DOHH2 (cell line): ENCODE data around the gene SP2.

Experiments
- H3F3A ChIP-seq: fragments of 200-600 bp; sonication (generic), shearing (Covaris generic); 2 replicates; pipeline ENCODE4 v1.6.0; 2016; ENCODE audit warnings: antibody characterized with exemption, mild to moderate bottlenecking; ENCODE audit not compliant: control insufficient read depth, insufficient read depth
- H3K27ac ChIP-seq: fragments of 200-600 bp; sonication (generic); 2 replicates; pipeline ENCODE4 v1.5.1; 2014; ENCODE audit warnings: low read depth, mild to moderate bottlenecking, low read length, moderate library complexity
- H3K27me3 ChIP-seq: fragments of 200-600 bp; sonication (generic); 2 replicates; pipeline ENCODE4 v1.6.1; 2014; ENCODE audit warnings: mild to moderate bottlenecking, low read length, mixed read lengths; ENCODE audit not compliant: control insufficient read depth
- H3K36me3 ChIP-seq: fragments of 200-600 bp; sonication (generic); 2 replicates; pipeline ENCODE4 v1.6.1; 2014; ENCODE audit warnings: mild to moderate bottlenecking, low read length, moderate library complexity, mixed read lengths; ENCODE audit not compliant: control insufficient read depth
- H3K4me1 ChIP-seq: fragments of 200-600 bp; sonication (generic); 2 replicates; pipeline ENCODE4 v1.6.1; 2014; ENCODE audit warnings: mild to moderate bottlenecking, low read length, mixed read lengths; ENCODE audit not compliant: control insufficient read depth
- H3K4me2 ChIP-seq: fragments of 200-600 bp; sonication (generic); 2 replicates; pipeline ENCODE4 v1.6.0; 2014; ENCODE audit warnings: mild to moderate bottlenecking, low read length, moderate library complexity
- H3K4me3 ChIP-seq: fragments of 200-600 bp; sonication (generic); 2 replicates; pipeline ENCODE4 v1.5.1; 2014; ENCODE audit warnings: mild to moderate bottlenecking, low read length, mixed read lengths
- H3K79me2 ChIP-seq: fragments of 200-600 bp; sonication (generic); 2 replicates; pipeline ENCODE4 v1.6.1; 2014; ENCODE audit warnings: mild to moderate bottlenecking, low read length, mixed read lengths; ENCODE audit not compliant: control insufficient read depth
- H3K9me2 ChIP-seq: fragments of 200-600 bp; sonication (generic); replicated peaks from 2 replicates; pipeline ENCODE4 v1.6.1; 2014; ENCODE audit warnings: mild to moderate bottlenecking, low read length, mixed read lengths; ENCODE audit not compliant: control insufficient read depth
- H3K9me3 ChIP-seq: fragments of 200-600 bp; sonication (generic); 2 replicates; pipeline ENCODE4 v1.6.1; 2014; ENCODE audit warnings: antibody characterized with exemption, low read length, mixed read lengths; ENCODE audit not compliant: control insufficient read depth, insufficient read depth
- H4K20me1 ChIP-seq: fragments of 200-600 bp; sonication (generic); 2 replicates; pipeline ENCODE4 v1.6.0; 2014; ENCODE audit warnings: low read depth, mild to moderate bottlenecking, antibody characterized with exemption, low read length, moderate library complexity; ENCODE audit not compliant: control insufficient read depth, insufficient read depth
- EZH2phosphoT487 ChIP-seq: fragments of 200-600 bp; sonication (generic); IDR thresholded peaks from 2 replicates; pipeline ENCODE4 v1.6.1; 2017; ENCODE audit warnings: borderline replicate concordance, mild to moderate bottlenecking, antibody characterized with exemption, low read length, moderate library complexity, mixed read lengths
- TF ChIP-seq, protein P1 (sequence below): fragments of 200-600 bp; sonication (generic); IDR thresholded peaks from one replicate; pipeline ENCODE4 v1.5.1; 2014; ENCODE audit warnings: antibody characterized with exemption, mild to moderate bottlenecking, low read depth, low read length; ENCODE audit not compliant: poor library complexity, severe bottlenecking

Gene SP2

DNA sequence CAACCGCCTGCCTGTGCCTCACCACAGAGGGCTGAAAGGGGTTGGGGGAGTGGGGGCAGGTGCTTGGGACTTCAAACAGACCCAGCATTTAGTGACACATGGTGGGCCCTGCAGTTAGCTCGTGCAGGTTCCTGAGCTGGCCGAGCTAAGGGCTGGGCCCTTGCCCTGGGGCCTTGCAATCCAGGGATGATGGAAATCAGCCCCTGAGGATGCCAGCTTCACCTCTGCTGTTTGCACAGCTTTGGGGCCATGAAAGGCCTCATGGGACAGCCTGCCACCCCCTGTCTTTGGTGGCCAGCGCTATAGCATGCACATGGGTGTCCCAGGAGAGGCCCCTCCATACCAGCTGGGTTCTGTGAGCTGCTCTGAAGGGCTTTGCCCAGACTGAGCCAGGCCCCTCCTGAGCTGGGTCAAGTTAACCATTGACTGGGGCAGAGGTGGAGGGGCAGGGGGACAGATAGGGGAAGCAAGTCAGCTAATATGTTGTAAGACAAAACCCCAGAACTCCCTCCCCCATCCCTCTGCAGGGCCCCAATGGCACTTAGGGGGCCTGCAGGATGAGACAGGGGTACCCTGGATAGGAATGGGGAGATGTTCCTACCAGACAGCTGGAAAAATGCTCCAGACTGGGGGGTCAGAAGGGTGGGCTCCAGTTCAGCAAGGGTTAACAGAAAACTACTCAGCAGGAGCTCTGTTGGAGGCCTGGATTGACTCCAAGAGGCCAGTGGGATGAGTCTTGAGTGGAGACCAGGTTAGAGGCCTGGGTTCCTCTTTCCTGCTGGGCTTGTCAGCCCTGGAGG is 61.0 kb downstream of the SP2 start:
- Histone ChIP-seq H3K36me3 (no peaks in the 10 kb centered on the region), H3K9me3 (no peaks in the 10 kb centered on the region), H3K27ac (no peak overlapping the region), H3K4me1 (no peaks in the 10 kb centered on the region), H3F3A (no peaks in the 10 kb centered on the region), H4K20me1 (no peaks in the 10 kb centered on the region), H3K9me2 (no peaks in the 10 kb centered on the region), H3K4me2 (no peak overlapping the region), H3K79me2 (no peaks in the 10 kb centered on the region), H3K27me3 (peaks cover 7% of the 10 kb centered on the region), H3K4me3 (no peak overlapping the region)
- no peak for TF ChIP-seq EZH2phosphoT487
- TF ChIP-seq, protein P1, sequence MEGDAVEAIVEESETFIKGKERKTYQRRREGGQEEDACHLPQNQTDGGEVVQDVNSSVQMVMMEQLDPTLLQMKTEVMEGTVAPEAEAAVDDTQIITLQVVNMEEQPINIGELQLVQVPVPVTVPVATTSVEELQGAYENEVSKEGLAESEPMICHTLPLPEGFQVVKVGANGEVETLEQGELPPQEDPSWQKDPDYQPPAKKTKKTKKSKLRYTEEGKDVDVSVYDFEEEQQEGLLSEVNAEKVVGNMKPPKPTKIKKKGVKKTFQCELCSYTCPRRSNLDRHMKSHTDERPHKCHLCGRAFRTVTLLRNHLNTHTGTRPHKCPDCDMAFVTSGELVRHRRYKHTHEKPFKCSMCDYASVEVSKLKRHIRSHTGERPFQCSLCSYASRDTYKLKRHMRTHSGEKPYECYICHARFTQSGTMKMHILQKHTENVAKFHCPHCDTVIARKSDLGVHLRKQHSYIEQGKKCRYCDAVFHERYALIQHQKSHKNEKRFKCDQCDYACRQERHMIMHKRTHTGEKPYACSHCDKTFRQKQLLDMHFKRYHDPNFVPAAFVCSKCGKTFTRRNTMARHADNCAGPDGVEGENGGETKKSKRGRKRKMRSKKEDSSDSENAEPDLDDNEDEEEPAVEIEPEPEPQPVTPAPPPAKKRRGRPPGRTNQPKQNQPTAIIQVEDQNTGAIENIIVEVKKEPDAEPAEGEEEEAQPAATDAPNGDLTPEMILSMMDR, result no peak

DNA sequence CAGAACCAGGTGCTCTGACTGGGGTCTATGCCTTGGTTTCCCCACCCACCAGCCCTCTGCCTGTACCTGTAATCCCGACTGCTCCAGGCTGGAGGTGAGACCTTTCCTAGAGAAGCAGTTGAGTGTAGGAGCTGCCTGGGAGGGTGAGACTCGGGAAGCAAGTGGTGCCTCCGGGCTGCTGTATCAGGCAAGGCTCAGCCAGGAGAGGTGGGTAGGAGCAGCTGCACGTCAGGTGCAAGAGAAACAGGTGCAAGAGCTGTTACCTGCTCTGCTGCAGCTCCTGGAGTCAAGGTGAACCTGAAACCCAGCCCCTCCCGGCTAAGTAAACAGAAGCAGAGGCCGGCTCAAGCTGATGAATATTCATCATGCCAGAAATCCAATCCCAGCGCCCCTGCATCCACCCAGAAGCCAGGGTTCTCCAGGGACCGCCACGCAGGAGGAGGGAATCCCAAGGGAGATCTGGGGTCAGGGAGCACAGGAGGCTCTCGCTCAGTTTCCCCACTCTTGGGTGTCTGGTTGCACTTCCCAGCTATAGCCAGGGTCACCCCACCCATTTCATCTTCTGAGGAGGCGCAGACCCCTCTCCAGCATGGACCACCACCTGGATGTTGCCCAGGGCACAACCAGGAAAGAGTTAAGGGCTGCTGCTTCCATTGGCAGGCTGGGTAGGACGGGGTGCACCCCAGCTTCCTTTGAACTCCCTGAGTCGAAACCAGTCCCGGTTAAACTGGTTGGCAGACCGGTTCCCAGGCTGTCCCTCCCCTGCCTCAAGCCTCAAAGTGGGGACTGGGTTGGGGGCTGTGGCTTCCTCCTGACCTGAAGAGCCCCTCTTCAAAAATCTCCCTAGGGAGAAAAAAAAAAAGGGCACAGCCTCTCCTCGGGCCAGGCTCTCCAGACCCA is 61.8 kb downstream of the SP2 start, which contains the start of gene PRR15L:
TSS of gene PRR15L (minus strand) at position 293 of the 900 bp plus-strand sequence. CDS start 4,649 bp downstream, outside the sequence.
- Histone ChIP-seq H3F3A (no peaks in the 10 kb centered on the region), H3K4me2 (no peak within 1 kb of the TSS), H3K9me2 (no peaks in the 10 kb centered on the region), H3K27me3 (peaks cover 7% of the 10 kb centered on the region), H4K20me1 (no peaks in the 10 kb centered on the region), H3K9me3 (no peaks in the 10 kb centered on the region), H3K79me2 (no peaks in the 10 kb centered on the region), H3K4me3 (no peak within 1 kb of the TSS), H3K27ac (no peak within 1 kb of the TSS), H3K36me3 (no peaks in the 10 kb centered on the region), H3K4me1 (no peaks in the 10 kb centered on the region)
- TF ChIP-seq, protein P1, result no peak
- TF ChIP-seq EZH2phosphoT487, result no peak

DNA sequence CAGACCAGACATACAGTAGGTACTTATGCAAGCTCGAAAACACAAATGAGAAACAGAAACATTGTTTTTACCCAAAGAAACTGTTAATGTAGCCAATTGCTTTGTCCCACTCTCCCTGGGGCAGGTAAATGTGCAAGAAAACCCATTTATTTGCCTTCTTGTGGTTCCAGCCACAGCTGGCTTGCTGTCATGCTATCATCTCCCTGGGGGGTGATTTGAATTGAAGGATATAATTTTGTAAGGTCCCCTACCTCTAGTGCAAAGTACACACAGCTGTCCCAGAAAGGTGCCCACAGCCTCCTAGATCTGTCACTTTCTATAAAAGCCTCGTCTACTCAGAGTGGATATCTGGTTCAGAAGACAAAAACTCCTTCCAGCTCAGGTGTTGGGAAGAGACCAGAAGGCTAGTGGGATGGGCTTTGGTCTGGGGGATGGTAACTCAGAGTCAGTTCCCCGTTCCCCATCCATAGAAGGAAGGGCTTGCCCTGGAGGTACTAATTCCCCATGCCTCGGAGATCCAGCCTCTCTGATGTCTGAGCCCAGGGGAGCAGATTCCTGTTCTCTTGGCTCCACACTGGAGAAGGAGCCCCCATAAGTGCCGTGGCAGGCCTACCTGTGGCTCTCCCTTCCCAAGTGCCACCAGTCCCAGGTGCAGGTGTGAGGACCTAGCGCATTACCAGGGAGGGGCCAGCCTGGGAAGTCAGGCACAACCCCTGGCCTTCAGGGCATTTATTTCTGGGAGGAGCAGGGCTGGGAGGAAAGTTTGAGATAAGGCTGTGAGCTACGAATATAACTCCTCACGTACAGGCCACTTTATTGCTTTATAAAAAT is 64.0 kb downstream of the SP2 start:
- Histone ChIP-seq H3K79me2 (no peaks in the 10 kb centered on the region), H3K4me1 (no peaks in the 10 kb centered on the region), H4K20me1 (no peaks in the 10 kb centered on the region), H3F3A (no peaks in the 10 kb centered on the region), H3K4me3 (no peak overlapping the region), H3K4me2 (no peak overlapping the region), H3K27ac (no peak overlapping the region), H3K9me2 (no peaks in the 10 kb centered on the region), H3K9me3 (no peaks in the 10 kb centered on the region), H3K27me3 (peaks cover 7% of the 10 kb centered on the region), H3K36me3 (no peaks in the 10 kb centered on the region)
- TF ChIP-seq, protein P1, result no peak
- no peak for TF ChIP-seq EZH2phosphoT487
